SIG-M5 treated with dmso at 0.1 percent for 504 hours (cell line): Measurements from ENCODE around the gene FBXO21.

Source experiments
- DNase-seq: peaks from one replicate; lab custom pipeline; 2025; ENCODE audit not compliant: unreplicated experiment; lab: John Stamatoyannopoulos, UW

The FBXO21 gene

DNA sequence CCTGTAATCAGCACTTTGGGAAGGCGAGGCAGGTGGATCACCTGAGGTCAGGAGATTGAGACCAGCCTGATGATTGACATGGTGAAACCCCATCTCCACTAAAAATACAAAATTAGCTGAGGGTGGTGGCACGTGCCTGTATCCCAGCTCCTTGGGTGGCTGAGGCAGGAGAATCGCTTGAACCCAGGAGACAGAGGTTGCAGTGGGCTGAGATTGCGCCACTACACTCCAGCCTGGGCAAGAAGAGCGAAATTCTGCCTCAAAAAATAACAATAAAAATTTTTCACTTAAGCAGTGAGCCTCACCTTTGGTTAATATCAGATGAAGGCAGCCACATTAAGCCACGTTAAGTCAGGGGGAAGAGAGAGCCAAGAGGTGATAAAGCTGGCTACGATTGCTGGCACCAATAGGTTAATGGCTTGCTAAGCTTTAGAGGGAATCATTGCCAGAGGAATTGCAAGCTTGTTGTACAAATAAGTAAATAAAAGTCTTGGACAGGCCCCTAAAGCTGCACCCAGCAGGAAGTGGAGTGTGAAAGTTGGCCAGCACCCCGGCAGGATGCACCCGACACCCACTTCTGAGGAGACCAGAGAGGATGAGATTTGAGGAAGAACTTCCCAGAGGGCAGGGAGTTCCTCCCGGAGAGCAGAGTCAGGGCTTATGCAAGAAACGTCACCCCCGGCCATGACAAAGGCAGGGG lies 49.7 kb downstream of the FBXO21 start:
- DNase-seq, result no peak

GRCh38 chr12:117139025-117139717 lies 51.1 kb downstream of the FBXO21 start:
- no peak for DNase-seq

- no peak for DNase-seq
Observed at GRCh38 chr12:117134721-117135120, 55.5 kb downstream of the FBXO21 start.

DNA sequence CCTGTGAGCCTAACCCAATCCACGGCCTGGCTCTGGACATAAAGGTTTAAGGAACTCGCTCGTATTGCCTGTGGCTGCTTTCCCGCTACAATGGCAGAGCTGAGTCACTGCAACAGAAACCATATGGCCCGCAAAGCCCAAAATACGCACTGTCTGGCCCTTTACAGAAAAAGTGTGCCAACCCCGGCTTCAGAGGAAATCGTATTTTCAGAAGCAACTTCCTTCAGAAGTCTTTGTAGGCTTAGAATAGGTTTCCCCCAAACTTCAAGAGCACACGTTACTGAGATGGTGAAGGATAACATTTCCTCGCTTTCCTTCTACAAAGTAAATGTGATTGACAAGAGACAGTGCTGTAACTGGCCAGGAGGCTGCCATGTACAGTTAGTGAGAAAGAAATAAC lies 56.2 kb downstream of the FBXO21 start:
- DNase-seq, result peak; percentile 84

DNA sequence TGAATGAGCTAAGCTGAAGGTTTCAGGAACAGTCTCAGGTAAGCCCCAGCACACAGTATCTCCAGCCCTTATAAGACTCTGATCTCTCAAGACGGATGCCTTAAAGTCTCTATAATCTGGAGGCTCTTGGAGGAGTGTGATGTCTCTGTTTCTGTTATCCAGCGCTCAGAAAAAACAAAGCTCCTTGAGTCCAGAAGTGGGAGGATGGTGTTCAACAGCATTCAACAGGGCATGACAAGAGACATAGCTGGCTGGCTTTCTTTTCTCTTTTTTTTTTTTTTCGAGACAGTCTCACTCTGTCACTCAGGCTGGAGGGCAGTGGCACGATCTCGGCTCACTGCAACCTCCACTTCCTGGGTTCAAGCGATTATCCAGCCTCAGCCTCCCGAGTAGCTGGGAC lies 59.5 kb downstream of the FBXO21 start:
- no peak for DNase-seq

DNA sequence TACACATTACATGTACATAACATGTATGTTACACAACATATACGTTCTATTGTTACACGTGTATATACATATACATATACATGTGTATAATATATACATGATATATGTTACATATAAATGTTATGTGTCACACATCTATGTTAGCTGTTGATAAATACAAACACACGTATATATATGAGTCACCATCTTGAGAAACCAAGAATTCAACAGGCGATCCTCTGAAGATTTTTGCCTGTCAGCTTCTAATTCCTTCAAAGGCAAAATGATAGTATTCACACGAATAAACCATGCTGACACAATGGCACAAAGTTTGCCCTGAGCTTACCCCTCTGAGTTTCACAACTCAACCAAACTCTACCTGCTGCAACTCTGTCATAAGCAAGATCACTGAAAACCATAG lies 60.9 kb downstream of the FBXO21 start:
- DNase-seq, result no peak

- no peak for DNase-seq
Observed at GRCh38 chr12:117127933-117128823, 62.1 kb downstream of the FBXO21 start.

DNA sequence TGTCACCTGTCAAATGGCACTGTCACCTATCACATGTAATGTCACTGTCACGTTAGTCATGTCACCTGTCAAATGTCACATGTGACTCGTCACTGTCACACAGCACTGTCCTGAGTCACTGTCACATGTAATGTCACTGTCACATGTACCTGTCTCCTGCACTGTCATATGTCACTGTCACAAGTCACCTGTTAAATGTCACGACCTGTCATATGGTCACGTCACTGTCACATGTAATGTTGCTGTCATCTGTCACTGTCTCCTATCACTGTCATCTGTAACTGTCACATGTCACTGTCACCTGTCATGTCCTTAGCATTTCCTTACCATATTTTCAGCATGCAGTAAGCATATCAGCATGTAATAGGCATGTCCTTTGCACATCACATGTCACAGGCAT lies 63.9 kb downstream of the FBXO21 start:
- no peak for DNase-seq

GRCh38 chr12:117125767-117126166 lies 64.5 kb downstream of the FBXO21 start:
- no peak for DNase-seq

DNA sequence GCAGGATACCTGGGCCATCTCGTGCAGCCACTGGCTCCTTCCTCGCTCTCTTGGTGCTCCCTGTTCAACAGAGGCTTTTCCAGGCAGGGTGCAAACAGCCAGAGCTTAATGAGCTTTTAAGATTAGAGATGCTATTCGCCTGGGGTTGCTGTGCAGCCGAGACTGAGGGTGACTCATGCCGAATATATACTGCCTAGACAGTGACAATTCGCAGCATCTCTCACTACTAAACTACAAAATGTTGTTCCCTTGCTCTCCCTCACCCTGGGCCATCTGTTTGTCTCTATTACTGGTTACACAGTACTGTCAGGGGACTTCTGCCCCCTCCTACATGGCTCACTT lies 65.0 kb downstream of the FBXO21 start:
- DNase-seq, result no peak

DNA sequence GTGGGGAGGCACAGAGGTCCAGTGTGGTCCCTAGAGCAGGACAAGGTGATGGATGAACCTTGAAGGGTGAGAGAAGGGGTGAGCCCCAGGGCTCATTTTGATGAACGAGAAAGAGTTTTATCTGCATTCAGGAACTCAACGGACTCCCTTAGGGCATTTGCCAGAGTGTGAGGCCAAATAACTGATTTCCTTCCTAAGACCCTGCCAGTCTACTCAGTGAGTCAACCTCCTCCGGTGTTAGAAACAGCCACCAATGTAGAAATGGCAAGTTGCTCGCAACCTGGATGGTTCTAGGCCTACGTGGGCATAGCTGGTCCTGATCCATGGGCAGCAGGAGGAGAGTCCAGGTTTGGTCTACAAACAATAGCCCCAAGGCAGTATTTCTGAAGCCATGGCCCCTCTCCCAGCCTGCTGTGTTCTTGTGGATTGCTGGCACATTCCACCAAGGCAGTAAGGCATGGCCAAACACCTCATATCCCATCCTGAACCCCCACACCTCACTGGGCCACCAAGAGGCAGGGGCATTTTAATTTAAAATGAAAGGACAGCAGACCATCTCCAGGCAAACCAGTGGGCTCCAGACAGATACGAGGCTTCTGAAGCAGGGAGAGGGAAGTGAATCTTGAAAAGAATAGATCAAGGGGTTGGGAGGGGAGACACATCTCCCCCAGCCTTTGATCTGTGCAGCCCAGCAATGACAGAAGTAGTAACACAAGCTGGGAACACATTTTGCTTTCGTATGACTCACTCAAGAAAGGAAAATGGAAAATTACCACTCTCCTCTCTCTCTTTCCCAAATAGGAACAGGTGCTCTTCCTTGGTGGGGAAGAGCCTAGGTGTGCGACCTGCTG lies 65.6 kb downstream of the FBXO21 start:
- DNase-seq, result no peak

DNA sequence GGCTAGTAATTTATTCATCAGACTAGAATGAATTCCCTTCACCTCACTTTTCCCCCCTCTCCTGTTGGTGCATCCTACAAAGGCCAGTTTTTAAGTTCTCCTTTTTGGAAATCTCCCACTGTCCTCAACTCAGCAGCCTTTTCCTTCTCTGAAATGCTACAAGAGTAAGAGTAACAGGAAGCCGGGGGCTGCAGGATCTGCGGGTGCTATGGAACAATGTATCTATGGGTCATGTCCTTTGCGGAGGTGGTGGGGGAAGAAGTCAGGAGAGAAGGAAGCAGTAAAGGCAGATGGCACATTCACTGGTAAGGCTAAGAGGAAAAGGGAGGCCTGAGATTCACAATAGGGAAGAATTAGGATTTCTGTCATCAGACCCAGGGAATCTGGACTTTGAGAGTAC lies 68.8 kb downstream of the FBXO21 start:
- no peak for DNase-seq

GRCh38 chr12:117120787-117121186 lies 69.5 kb downstream of the FBXO21 start:
- peak; percentile 37 for DNase-seq

GRCh38 chr12:117119592-117120198 lies 70.6 kb downstream of the FBXO21 start:
- peak; percentile 22 for DNase-seq

- DNase-seq, result no peak
Observed at GRCh38 chr12:117118838-117119591, 71.3 kb downstream of the FBXO21 start.

- no peak for DNase-seq
Observed at GRCh38 chr12:117114784-117115183, 75.5 kb downstream of the FBXO21 start.

GRCh38 chr12:117113231-117113630 lies 77.0 kb downstream of the FBXO21 start:
- no peak for DNase-seq

DNA sequence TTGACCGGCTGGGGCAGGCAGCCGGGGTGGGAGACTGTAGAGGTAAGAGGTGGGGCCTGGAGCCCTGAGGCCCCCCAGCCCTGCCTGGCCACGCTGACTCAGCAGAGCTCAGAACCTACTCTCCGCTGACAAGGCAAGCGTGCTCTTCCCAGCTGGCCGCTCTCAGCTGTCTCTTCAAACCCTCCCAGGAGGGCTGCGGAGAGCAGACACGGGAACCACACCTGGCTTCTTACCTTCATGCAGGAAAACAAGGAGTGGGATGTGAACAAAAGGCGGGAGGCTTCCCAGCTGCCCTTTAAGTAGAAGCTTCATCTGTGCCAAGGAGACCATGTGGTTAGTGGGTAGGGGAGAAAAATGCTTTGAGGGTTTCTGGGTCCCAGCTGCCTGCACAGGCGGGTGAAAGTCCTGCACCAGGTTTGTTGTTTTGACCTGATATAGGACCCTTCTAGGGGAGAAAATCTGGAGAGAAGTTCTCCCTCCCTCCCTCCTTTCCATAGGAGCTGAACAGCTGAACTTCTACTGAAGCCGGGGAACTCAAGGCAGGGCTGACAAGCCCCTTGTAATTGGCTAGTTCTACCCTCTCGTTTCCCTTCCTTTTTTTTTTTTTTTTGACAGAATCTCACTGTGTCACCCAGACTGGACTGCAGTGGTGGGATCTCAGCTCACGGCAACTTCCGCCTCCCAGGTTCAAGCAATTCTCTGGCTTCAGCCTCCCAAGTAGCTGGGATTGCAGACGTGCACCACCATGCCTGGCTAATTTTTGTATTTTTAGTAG lies 78.3 kb downstream of the FBXO21 start:
- no peak for DNase-seq

DNA sequence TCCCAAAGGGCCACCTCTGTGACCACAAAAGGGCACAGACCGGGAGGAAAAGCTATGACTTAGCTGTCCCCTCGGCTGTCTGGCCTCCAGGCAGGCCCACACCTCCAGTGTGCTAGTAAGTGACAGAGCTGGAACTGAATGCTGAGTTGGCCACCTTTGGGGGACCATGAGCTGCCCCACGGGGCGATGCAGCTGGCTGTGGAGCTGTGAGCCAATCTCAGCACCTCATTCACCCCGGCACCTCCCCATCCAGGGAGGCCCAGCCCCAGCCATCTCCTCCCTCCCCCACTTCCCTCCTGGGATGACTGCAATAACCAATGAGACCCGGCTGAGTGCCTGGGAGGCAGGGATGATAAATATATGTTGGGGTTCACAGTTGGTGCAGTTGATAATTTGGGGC lies 78.9 kb downstream of the FBXO21 start:
- DNase-seq, result no peak
